CD14-positive monocyte (primary cell): ENCODE measurements around the gene CDH13. TPM values are rescaled to one million over a fixed set of nuclear protein-coding genes. Genes with fewer than 3 reads are reported as not detected.

ENCODE experiments used
- DNase-seq, 3 donors: peaks; one replicate each; pipeline ENCODE4 v3.0.0-alpha.2; 2011 to 2022
- H2AFZ ChIP-seq: 2 replicates; pipeline ENCODE4 v1.6.0; 2012; ENCODE audit warnings: mild to moderate bottlenecking, low read depth, low read length, inconsistent platforms; ENCODE audit not compliant: insufficient read depth, poor library complexity, severe bottlenecking
- H3K27ac ChIP-seq, 2 donors: 1 replicate in 1 of 2; 2 replicates in 1 of 2; pipeline ENCODE4 v1.5.1; 2012 to 2013; ENCODE audit warnings: low read length in 2 of 2, control low read depth in 1 of 2, inconsistent platforms in 1 of 2, low read depth in 1 of 2, mild to moderate bottlenecking in 1 of 2
- H3K27me3 ChIP-seq, 2 donors: one replicate each; pipeline versions ENCODE4 v1.6.0 to v1.6.1; 2011 to 2013; ENCODE audit warnings: low read length in 2 of 2; ENCODE audit not compliant: control insufficient read depth in 2 of 2, insufficient read depth in 2 of 2
- H3K36me3 ChIP-seq, 2 donors: replicated peaks in 1 of 2; 1 replicate in 1 of 2; 2 replicates in 1 of 2; pipeline versions ENCODE4 v1.5.1 to v1.6.1; 2012 to 2013; ENCODE audit warnings: low read length in 2 of 2, control low read depth in 1 of 2, inconsistent platforms in 1 of 2, mild to moderate bottlenecking in 1 of 2; ENCODE audit not compliant: insufficient read depth in 2 of 2, control insufficient read depth in 1 of 2
- H3K4me1 ChIP-seq, 2 donors: 1 replicate in 1 of 2; 2 replicates in 1 of 2; pipeline versions ENCODE4 v1.5.1 to v1.6.1; 2012 to 2013; ENCODE audit warnings: low read length in 2 of 2, control low read depth in 1 of 2, inconsistent platforms in 1 of 2, mild to moderate bottlenecking in 1 of 2, moderate library complexity in 1 of 2; ENCODE audit not compliant: insufficient read depth in 2 of 2, control insufficient read depth in 1 of 2
- H3K4me2 ChIP-seq: replicated peaks from 2 replicates; pipeline ENCODE3; 2012; ENCODE audit warnings: low read length, moderate library complexity, mild to moderate bottlenecking; ENCODE audit not compliant: poor library complexity, severe bottlenecking; ENCODE audit errors: extremely low read depth
- H3K4me3 ChIP-seq, 3 experiments: fragments of 200-600 bp in 1 of 3; sonication (generic) in 1 of 3; replicated peaks in 1 of 3; 1 replicate in 2 of 3; 2 replicates in 1 of 3; pipeline ENCODE4 v1.5.1; 2011 to 2013; ENCODE audit warnings: low read length in 3 of 3, mild to moderate bottlenecking in 3 of 3, control low read depth in 2 of 3, low read depth in 2 of 3, inconsistent platforms in 1 of 3, moderate library complexity in 1 of 3
- H3K79me2 ChIP-seq: 2 replicates; pipeline ENCODE4 v1.6.0; 2012; ENCODE audit warnings: mild to moderate bottlenecking, control low read depth, inconsistent platforms, low read length, moderate library complexity; ENCODE audit not compliant: insufficient read depth
- H3K9ac ChIP-seq: 2 replicates; pipeline ENCODE4 v1.6.0; 2017; ENCODE audit warnings: low read length, mild to moderate bottlenecking; ENCODE audit not compliant: insufficient read depth, poor library complexity, severe bottlenecking
- H3K9me3 ChIP-seq, 2 donors: replicated peaks in 1 of 2; 1 replicate in 1 of 2; 2 replicates in 1 of 2; pipeline versions ENCODE4 v1.5.1 to v1.6.1; 2012 to 2013; ENCODE audit warnings: low read length in 2 of 2, control low read depth in 1 of 2; ENCODE audit not compliant: control insufficient read depth in 1 of 2, insufficient read depth in 1 of 2
- H4K20me1 ChIP-seq: 2 replicates; pipeline ENCODE4 v1.6.0; 2012; ENCODE audit warnings: mild to moderate bottlenecking, low read length, control low read depth, moderate library complexity; ENCODE audit not compliant: insufficient read depth
- H3K27ac Mint-ChIP-seq, 7 donors: one replicate each; pipeline ENCODE4 v1.8.0; 2020; ENCODE audit warnings: mild to moderate bottlenecking in 7 of 7, mixed read lengths in 7 of 7, moderate library complexity in 6 of 7, inconsistent platforms in 2 of 7
- H3K27me3 Mint-ChIP-seq, 3 donors: one replicate each; pipeline ENCODE4 v1.8.0; 2021 to 2022; ENCODE audit warnings: low read depth in 3 of 3, mild to moderate bottlenecking in 3 of 3, mixed read lengths in 3 of 3, moderate library complexity in 3 of 3, inconsistent platforms in 1 of 3
- H3K36me3 Mint-ChIP-seq, 2 donors: one replicate each; pipeline ENCODE4 v1.8.0; 2020; ENCODE audit warnings: mixed read lengths in 2 of 2, inconsistent platforms in 1 of 2, mild to moderate bottlenecking in 1 of 2
- H3K4me1 Mint-ChIP-seq: one replicate; pipeline ENCODE4 v1.8.0; 2020; ENCODE audit warnings: mild to moderate bottlenecking, mixed read lengths
- H3K4me3 Mint-ChIP-seq, 2 donors: one replicate each; pipeline ENCODE4 v1.8.0; 2020; ENCODE audit warnings: mild to moderate bottlenecking in 2 of 2, mixed read lengths in 2 of 2, moderate library complexity in 1 of 2
- H3K9me3 Mint-ChIP-seq, 7 donors: one replicate each; pipeline ENCODE4 v1.8.0; 2020 to 2022; ENCODE audit warnings: mixed read lengths in 7 of 7, mild to moderate bottlenecking in 6 of 7, moderate library complexity in 6 of 7, inconsistent platforms in 2 of 7
- CTCF ChIP-seq: fragments of 200-600 bp; IDR thresholded peaks from one replicate; pipeline ENCODE4 v1.8.0; 2022; ENCODE audit warnings: antibody characterized with exemption, mild to moderate bottlenecking
- WGBS: methylation state at CpG from one replicate; pipeline ENCODE4 v1.1.5; 2013; ENCODE audit warnings: missing lambda C conversion rate; ENCODE audit not compliant: insufficient coverage; 5-methylcytosine and 5-hydroxymethylcytosine counted together
- intact Hi-C, 2 donors: fragments of 100-400 bp; cut with micrococcal nuclease; formaldehyde crosslinking; loops; one replicate each; pipeline versions ENCODE4 v1.15.0 to v1.15.1; 2023
- polyA plus RNA-seq, 3 donors: library from polyadenylated mRNA; depleted of rRNA in 1 of 3; unstranded in 2 of 3; stranded (reverse) in 1 of 3; fragments of 300-500 nt in 2 of 3; fragments of >200 nt in 1 of 3; fragmentation: Illumina TruSeq in 2 of 3; gene quantifications; 1 replicate in 2 of 3; 2 replicates in 1 of 3; pipeline ENCODE4 v1.2.3, GENCODE V29; 2012 to 2021

Gene CDH13
- polyA plus RNA-seq, 3 donors, result 0.13 to 0.19 TPM; not detected in 1

- no peaks in the 10 kb centered on the region for H3K36me3 Mint-ChIP-seq
- H3K9me3 ChIP-seq, result no peaks in the 10 kb centered on the region
Measured at GRCh38 chr16:83308414-83308813, 681.6 kb downstream of the CDH13 start.

GRCh38 chr16:83310816-83311215 is 684.0 kb downstream of the CDH13 start:
- Histone ChIP-seq H3K79me2 (no peaks in the 10 kb centered on the region), H4K20me1 (no peaks in the 10 kb centered on the region), H3K9ac (no peak overlapping the region), H3K4me1 (no peaks in the 10 kb centered on the region), H3K9me3 (no peaks in the 10 kb centered on the region), H3K4me2 (no peak overlapping the region), H3K36me3 (no peaks in the 10 kb centered on the region), H3K4me3 (no peak overlapping the region), H3K27me3 (no peaks in the 10 kb centered on the region), H3K27ac (no peak overlapping the region), H2AFZ (no peak overlapping the region)
- no peak for TF ChIP-seq CTCF
- no peak for DNase-seq
- Mint-ChIP-seq H3K4me1 (no peaks in the 10 kb centered on the region), H3K27ac (no peak overlapping the region), H3K27me3 (peaks cover 2 to 9% (median 4%) of the 10 kb centered on the region in 3 donors), H3K9me3 (peaks cover 0 to 3% (median under 1%) of the 10 kb centered on the region in 7 donors), H3K36me3 (no peaks in the 10 kb centered on the region), H3K4me3 (no peak overlapping the region)
- WGBS, result 78% methylated on average over 2 of the region's 2 CpGs
- intact Hi-C loops, result no loop called here

More at GRCh38 chr16:83308414-83308813, 681.6 kb downstream of the CDH13 start:
- Mint-ChIP-seq H3K27me3 (peaks cover 2 to 5% (median 2%) of the 10 kb centered on the region in 3 donors), H3K4me3 (no peak overlapping the region), H3K9me3 (peaks cover 0 to 2% (median 0%) of the 10 kb centered on the region in 7 donors), H3K27ac (no peak overlapping the region), H3K4me1 (no peaks in the 10 kb centered on the region)
- H2AFZ ChIP-seq, result no peak overlapping the region
- no peaks in the 10 kb centered on the region for H3K79me2 ChIP-seq
- no peaks in the 10 kb centered on the region for H3K27me3 ChIP-seq
- no peak overlapping the region for H3K4me2 ChIP-seq
- no peak for TF ChIP-seq CTCF
- WGBS, result no CpG with 5 or more reads among the region's 3 CpGs
- no peak overlapping the region for H3K27ac ChIP-seq
- no peaks in the 10 kb centered on the region for H3K36me3 ChIP-seq
- intact Hi-C loops, result no loop called here
- H3K4me3 ChIP-seq, result no peak overlapping the region
- H4K20me1 ChIP-seq, result no peaks in the 10 kb centered on the region
- no peak overlapping the region for H3K9ac ChIP-seq
- H3K4me1 ChIP-seq, result no peaks in the 10 kb centered on the region
- no peak for DNase-seq
